ENCODE data around the gene MSMB.
"Not testable (repeated sequence)": the region's sequence is repeated elsewhere in the genome, so short reads cannot be mapped to it uniquely, and the experiment has no call there.

MSMB gene

DNA sequence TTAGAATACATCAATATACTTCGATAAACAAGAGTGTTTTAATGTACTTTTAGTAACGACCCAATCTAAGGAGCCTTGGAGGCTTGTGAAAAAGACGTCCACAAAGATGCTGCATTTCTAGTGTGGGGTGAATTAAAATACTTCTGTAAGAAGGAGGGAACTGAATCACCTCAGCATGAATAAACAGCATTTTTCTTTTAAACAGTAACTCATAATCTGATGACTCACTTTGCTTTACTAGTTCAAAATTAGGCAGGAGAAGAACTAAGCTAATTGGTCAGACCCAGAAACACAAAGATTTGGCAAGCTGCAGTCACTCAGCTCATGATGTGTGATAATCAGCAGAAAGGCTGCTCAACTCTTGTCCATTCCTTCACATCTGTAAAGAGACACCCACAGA is 39.9 kb downstream of the MSMB start:
- no peak for DNase-seq (ENCODE audit: low read depth, low spot score)

DNA sequence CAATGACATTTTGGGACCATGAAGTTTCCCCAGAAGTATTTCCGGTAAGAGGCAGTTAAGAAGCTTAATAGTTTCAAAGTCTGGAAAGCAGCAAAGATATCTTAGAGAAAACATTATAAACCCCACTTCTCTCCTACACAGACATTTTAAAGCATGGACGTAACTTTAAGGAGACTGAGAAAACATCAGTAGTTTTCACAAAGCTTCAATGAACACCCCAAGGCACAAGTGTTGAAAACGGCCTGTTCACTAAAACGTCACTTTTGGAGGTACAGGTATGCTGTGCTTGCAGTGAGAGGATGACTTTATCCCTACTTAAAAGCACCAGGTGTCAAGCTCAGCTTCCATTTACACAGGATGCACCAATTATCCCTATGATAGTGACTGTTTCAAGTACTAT is 40.7 kb downstream of the MSMB start:
- no peak for DNase-seq (ENCODE audit: low read depth, low spot score)

DNA sequence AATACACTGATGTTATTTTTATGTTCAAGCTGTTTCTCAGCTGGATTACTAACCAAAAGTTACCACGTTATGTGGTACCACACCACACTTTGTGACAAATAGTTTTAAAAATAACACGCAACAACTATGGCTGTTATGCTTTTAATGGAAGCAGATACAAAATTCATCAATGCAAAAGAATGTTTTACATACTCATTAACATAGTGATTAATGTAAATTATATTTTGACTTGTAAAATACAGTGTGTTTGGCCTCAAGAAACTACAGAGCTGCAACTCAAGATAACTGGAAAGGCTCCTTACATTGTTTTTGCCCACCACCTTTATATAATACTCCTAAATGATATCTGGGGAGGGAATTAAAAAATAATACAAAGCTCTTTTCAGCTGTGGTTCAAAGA is 41.1 kb downstream of the MSMB start:
- DNase-seq (ENCODE audit: low read depth, low spot score) = no peak

DNA sequence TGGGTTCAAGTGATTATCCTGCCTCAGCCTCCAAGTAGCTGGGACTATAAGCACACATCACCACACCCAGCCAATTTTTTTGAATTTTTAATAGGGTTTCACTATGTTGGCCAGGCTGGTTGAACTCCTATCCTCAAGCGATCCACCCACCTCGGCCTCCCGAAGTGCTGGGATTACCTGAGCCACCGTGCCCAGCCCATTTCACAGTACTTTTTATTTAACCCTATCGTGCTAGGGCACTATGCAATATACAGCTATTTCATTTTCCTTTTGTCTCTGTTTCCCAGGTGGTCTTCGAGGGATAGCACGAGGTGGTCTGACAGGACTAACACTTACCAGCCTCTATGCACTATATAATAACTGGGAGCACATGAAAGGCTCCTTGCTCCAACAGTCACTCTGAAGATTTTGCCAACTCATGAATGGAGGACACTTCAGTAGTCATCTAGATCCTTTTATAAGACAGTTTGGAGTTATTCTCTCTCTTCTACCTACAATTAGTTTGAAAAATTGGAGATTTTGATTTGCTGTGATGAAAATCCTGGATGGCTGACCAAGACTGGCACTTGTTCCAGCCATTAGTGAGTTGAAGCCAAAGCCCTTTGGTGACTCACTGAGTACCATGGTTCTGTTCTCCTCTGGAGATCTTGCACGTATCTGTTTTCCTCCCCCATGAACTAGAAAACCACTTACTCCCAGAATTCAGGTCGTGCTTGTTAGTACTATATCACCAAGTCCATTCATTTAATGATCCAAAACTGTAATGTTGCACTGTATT is 43.0 kb downstream of the MSMB start:
- no peak for DNase-seq (ENCODE audit: low read depth, low spot score)

DNA sequence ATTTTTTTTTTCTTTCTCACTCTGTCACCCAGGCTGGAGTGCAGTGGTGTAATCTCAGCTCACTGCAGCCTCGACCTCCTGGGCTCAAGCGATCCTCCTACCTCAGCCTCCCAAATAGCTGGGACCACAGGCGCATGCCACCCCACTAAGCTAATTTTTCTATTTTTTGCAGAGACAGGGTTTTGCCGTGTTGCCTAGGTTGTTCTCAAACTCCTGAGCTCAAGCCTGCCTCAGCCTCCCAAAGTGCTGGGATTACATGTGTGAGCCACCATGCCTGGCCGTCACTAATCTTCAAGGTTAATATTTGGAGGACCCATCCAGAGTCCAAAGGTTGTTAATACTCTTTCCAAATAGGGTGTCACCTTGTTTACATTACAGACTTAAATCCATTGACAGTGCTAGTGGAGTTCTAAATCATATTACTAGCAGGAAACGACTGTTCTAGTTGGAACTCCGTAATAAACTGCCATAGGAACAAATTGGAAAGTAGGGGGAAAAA is 43.8 kb downstream of the MSMB start:
- DNase-seq (ENCODE audit: low read depth, low spot score) = not testable (repeated sequence)

DNA sequence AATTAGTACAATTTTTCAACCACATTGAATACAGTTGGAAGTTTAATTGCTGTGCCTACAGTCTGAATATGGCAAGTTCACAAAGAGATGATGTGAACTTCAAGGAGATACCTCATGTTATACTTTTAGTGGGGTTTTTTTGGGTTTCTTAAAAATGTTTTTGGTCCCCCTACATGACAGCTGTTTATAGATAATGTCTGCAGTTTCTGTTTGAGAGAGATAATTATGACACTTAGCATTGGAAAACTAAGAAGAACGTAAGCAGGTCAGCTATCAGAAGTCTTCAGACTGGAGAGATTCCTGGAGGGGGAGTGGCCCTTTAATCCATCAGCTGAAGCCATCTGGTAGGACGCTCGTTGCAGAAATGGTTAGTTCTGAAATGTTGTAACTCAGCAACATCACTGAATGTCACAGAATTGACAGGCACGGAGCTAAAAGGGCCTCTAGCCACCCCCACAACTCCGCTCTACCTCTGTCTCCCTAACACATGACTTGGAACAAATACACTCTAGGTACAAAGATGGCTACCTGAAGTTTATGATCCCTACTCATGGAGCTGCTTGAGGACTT is 44.8 kb downstream of the MSMB start:
- DNase-seq (ENCODE audit: low read depth, low spot score) = no peak

DNA sequence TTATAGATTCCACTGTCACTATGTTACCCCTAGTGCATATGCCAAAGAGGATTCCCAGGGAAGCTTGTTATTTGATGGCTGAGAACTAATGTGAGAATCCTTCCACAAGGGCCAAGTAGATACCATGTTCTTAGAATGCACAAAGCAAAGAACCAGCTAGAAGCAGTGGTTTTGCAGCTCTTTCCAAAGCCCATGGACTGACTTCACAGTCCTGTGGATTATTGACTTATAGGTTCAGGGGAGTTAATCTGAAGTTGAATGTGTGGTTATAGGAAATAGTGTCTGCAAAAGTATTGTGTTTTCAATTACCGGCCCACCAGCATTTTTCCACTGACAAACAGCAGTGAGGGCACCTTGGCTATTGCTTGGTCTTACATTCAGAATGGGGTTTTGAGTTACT is 45.5 kb downstream of the MSMB start:
- no peak for DNase-seq (ENCODE audit: low read depth, low spot score)

DNA sequence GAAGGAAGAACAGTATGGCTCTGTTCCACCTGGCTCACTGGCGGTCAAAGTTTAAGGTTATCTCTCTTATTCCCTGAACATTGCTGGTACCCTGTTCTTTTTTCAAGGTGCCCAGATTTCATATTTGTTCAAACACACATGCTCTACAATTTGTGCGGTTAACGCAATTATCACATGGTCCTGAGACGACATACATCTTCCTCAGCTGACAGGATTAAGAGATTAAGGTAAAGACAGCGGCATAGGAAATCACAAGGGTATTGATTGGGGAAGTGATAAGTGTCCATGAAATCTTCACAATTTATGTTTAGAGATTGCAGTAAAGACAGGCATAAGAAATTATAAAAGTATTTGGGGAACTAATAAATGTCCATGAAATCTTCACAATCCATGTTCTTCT is 46.1 kb downstream of the MSMB start:
- not testable (repeated sequence) for DNase-seq (ENCODE audit: low read depth, low spot score)

DNA sequence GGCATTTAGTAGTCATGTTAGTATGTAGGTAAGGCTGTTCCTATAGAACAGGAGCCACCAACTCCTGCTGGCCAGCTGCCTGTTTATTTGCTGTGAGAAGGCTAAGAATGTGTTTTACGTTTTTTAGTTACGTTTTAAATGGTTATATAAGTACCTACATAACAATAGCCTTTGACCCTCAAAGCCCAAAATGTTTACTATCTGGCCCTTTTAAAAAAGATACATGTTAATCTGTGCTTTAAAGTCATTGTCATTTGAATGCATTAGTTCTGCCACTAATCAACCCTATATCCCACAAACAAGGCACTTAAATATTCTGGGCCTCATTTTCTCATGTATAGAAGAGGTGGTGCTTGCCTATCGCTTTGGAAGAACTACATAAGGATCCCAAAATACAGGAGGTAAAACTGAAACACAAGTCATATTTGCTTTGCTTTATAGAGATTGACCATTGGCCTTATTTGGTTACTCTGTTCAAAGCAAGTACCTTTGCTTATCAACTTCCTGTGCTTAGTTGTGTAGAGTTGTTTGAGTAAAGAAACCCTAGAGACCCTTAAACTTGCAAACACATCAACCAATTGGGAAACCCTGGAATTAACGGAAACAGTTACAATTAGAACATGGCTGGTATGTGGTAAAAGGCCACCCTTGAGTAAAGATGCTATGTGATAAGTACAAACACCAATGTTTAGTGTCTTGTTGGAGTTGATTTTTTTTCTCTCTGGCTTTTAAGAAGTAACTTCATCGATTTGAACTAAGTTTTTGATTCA is 47.9 kb downstream of the MSMB start:
- no peak for DNase-seq (ENCODE audit: low read depth, low spot score)

DNA sequence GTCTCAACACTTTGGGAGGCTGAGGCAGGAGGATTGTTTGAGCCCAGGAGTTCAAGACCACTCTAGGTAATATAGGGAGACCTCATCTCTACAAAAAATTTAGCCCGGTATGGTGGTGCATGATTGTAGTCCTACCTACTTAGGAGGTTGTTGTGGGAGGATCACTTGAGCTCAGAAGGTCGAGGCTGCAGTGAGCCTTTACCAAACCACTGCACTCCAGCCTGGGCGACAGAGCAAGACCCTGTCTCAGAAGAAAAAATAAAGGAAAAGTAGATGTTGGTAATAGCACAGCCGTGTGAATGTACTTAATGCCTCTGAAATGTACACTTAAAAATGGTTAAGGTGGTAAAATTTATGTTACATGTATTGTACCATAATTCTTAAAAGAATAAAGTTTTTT is 48.5 kb downstream of the MSMB start:
- no peak for DNase-seq (ENCODE audit: low read depth, low spot score)

DNA sequence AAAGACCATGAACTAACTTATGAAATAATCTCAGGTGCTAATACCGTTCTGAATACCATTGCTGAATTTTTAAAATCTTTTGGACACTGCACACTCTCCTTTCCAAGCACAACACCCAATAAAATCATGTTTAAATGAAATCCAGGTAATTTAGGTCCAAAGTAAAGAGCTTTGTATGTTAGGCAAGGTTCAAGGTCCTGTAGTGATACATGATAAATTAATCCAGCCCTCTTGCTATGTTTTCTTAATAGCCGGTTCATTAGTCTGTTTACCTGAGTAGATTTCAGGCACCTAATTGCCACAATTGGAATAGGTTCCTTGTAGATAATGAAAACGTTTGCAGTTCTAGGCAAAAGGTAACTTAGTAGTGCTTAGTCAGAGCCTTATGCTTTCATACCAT is 60.5 kb downstream of the MSMB start:
- not testable (repeated sequence) for DNase-seq (ENCODE audit: low read depth, low spot score)

DNA sequence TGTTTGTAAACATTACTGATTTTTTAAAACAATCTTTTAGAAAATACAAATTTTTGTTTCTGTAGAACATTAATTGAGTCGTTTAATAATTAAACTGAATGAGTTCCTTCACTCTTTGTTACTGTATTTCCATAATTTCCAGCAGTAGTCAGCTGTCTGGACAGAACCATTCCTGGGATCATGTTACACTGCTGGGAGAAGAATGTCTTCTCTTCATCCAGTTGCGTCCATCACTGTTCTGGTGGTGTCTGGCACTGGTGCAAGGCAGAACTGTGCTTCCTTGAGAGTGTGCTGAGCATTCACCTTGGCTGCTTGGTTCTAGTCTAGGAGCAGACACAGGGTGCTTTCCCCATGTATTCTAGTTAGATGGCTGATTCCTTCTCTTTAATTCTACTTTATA is 61.6 kb downstream of the MSMB start:
- not testable (repeated sequence) for DNase-seq (ENCODE audit: low read depth, low spot score)

DNA sequence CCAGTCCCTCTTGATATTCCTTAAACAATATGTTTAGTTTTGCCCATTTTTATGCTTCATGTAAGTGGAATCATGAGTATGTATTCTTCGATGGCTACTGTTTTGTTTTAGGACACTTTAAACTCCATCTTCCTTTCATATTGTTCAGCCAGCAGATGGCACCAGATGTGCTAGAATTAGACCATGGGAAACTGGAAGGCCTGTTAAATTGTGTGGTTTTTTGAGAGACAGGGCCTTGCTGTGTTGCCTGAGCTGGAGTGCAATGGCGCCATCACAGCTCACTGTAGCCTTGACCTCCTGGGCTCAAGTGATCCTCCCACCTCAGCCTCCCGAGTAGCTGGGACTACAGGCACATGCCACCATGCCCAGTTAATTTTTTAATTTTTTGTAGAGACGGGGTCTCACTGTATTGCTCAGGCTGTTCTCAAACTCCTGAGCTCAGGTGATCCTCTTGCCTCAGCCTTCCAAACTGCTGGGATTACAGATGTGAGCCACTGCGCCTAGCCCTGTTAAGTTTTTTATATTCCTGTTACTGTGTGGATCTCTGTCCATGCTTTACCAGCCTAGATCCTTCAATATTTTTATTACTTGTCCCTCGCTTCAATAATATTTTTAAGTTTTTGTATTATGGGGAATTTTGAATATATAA is 62.4 kb downstream of the MSMB start:
- peak; percentile 19 for DNase-seq (ENCODE audit: low read depth, low spot score)

Data from ELF-1 (cell line).